Measurements from ENCODE around the gene CA6.
"Not testable (repeated sequence)": the region's sequence is repeated elsewhere in the genome, so short reads cannot be mapped to it uniquely, and the experiment has no call there.

Gene CA6

DNA sequence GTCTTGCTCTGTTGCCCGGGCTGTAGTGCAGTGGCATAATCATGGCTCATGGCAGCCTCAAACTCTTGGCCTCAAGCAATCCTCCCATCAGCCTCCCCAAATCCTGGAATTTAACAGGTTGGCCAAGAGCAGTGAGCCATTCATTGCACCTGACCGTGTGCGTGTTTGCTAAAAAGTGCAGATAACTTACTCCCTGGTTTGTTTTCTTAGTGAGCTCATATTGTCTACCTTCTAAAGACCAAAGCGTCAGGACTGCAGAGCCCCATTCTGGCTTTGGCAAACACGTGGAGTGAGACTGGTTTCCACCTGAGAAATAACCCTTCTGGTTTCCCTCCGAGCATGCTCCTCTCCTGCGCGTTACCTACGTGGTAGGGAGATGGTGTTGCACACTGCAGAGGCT is 32.2 kb upstream of the CA6 start:
- Histone ChIP-seq H4K20me1 (ENCODE audit: insufficient read depth) (no peaks in the 10 kb centered on the region), H2AFZ (ENCODE audit: low read depth) (no peak overlapping the region), H3K9ac (no peak overlapping the region), H3K27me3 (ENCODE audit: insufficient read depth, low read depth) (no peaks in the 10 kb centered on the region), H3K27ac (no peak overlapping the region), H3K36me3 (ENCODE audit: insufficient read depth) (no peaks in the 10 kb centered on the region), H3K4me1 (ENCODE audit: low read depth, poor library complexity, severe bottlenecking) (no peaks in the 10 kb centered on the region), H3K79me2 (ENCODE audit: insufficient read depth, low read depth) (no peaks in the 10 kb centered on the region), H3K4me2 (no peak overlapping the region), H3K4me3 (IDR thresholded peaks at IDR 0.05; ENCODE audit: insufficient read depth, low read depth, low read length) (no peak overlapping the region)
- TF ChIP-seq, protein P1, sequence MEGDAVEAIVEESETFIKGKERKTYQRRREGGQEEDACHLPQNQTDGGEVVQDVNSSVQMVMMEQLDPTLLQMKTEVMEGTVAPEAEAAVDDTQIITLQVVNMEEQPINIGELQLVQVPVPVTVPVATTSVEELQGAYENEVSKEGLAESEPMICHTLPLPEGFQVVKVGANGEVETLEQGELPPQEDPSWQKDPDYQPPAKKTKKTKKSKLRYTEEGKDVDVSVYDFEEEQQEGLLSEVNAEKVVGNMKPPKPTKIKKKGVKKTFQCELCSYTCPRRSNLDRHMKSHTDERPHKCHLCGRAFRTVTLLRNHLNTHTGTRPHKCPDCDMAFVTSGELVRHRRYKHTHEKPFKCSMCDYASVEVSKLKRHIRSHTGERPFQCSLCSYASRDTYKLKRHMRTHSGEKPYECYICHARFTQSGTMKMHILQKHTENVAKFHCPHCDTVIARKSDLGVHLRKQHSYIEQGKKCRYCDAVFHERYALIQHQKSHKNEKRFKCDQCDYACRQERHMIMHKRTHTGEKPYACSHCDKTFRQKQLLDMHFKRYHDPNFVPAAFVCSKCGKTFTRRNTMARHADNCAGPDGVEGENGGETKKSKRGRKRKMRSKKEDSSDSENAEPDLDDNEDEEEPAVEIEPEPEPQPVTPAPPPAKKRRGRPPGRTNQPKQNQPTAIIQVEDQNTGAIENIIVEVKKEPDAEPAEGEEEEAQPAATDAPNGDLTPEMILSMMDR (conservative IDR thresholded peaks at IDR 0.05; ENCODE audit: low read depth, low read length), result no peak

- no peak overlapping the region for H3K4me2 ChIP-seq
- no peak overlapping the region for H3K9ac ChIP-seq
- TF ChIP-seq, protein P1 (conservative IDR thresholded peaks at IDR 0.05; ENCODE audit: low read depth, low read length), result no peak
- H3K27ac ChIP-seq, result no peak overlapping the region
- H2AFZ ChIP-seq (ENCODE audit: low read depth), result no peak overlapping the region
- H4K20me1 ChIP-seq (ENCODE audit: insufficient read depth), result no peaks in the 10 kb centered on the region
- H3K4me3 ChIP-seq (IDR thresholded peaks at IDR 0.05; ENCODE audit: insufficient read depth, low read depth, low read length), result no peak overlapping the region
- no peaks in the 10 kb centered on the region for H3K36me3 ChIP-seq (ENCODE audit: insufficient read depth)
- H3K27me3 ChIP-seq (ENCODE audit: insufficient read depth, low read depth), result no peaks in the 10 kb centered on the region
- H3K79me2 ChIP-seq (ENCODE audit: insufficient read depth, low read depth), result no peaks in the 10 kb centered on the region
- no peaks in the 10 kb centered on the region for H3K4me1 ChIP-seq (ENCODE audit: low read depth, poor library complexity, severe bottlenecking)
Measured at GRCh38 chr1:8914466-8914865, 31.2 kb upstream of the CA6 start.

DNA sequence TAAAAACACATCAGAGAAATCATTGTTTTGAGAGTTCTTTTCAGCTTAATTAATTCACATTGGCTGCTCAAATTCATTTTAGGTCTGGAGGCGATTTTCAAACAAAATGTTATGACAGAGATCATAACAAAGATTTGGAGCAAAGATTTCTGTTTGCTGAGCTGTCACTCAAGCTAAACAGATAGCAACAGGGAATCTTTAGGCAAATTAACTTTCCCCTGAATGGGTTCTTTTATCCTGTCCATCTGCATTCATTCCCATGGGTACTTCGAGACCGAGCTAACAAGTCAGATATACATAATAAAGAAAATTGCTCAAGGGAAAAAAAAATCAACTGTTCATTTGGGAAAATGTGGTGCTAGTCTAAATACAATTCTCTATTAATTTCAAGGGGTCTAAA is 30.2 kb upstream of the CA6 start:
- H2AFZ ChIP-seq (ENCODE audit: low read depth), result no peak overlapping the region
- H3K9ac ChIP-seq, result no peak overlapping the region
- H3K4me3 ChIP-seq (IDR thresholded peaks at IDR 0.05; ENCODE audit: insufficient read depth, low read depth, low read length), result no peak overlapping the region
- no peak overlapping the region for H3K4me2 ChIP-seq
- H3K27ac ChIP-seq, result no peak overlapping the region
- no peaks in the 10 kb centered on the region for H3K79me2 ChIP-seq (ENCODE audit: insufficient read depth, low read depth)
- H3K27me3 ChIP-seq (ENCODE audit: insufficient read depth, low read depth), result no peaks in the 10 kb centered on the region
- no peaks in the 10 kb centered on the region for H3K36me3 ChIP-seq (ENCODE audit: insufficient read depth)
- no peaks in the 10 kb centered on the region for H4K20me1 ChIP-seq (ENCODE audit: insufficient read depth)
- no peaks in the 10 kb centered on the region for H3K4me1 ChIP-seq (ENCODE audit: low read depth, poor library complexity, severe bottlenecking)
- TF ChIP-seq, protein P1 (conservative IDR thresholded peaks at IDR 0.05; ENCODE audit: low read depth, low read length), result no peak

DNA sequence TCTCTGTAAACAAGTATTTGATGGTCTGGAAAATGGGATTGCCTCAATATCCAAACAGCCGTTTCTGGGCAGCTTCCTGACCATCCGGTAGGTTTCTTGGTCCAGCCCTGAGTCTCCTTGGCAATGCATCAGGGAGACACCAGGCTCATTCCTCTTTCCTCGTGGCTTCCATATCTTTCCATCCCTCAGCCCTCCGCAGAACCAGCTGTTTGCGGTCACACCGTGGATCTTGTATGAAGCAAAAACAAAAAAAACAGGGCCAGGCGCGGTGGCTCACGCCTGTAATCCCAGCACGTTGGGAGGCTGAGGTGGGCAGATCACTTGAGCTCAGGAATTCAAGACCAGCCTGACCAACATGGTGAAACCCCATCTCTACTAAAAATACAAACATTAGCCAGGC is 28.1 kb upstream of the CA6 start:
- not testable (repeated sequence) for H4K20me1 ChIP-seq (ENCODE audit: insufficient read depth); H3K4me1 ChIP-seq (ENCODE audit: low read depth, poor library complexity, severe bottlenecking); H3K9ac ChIP-seq; H3K4me3 ChIP-seq (IDR thresholded peaks at IDR 0.05; ENCODE audit: insufficient read depth, low read depth, low read length); H3K4me2 ChIP-seq; H3K36me3 ChIP-seq (ENCODE audit: insufficient read depth); H3K27ac ChIP-seq; H3K27me3 ChIP-seq (ENCODE audit: insufficient read depth, low read depth); H3K79me2 ChIP-seq (ENCODE audit: insufficient read depth, low read depth)
- H2AFZ ChIP-seq (ENCODE audit: low read depth), result peak overlapping the region; percentile 24; the same call in 1 of the 2 replicates

- Histone ChIP-seq H3K79me2 (ENCODE audit: insufficient read depth, low read depth) (no peaks in the 10 kb centered on the region), H2AFZ (ENCODE audit: low read depth) (no peak overlapping the region), H3K4me1 (ENCODE audit: low read depth, poor library complexity, severe bottlenecking) (no peaks in the 10 kb centered on the region), H3K27ac (no peak overlapping the region), H4K20me1 (ENCODE audit: insufficient read depth) (no peaks in the 10 kb centered on the region), H3K36me3 (ENCODE audit: insufficient read depth) (no peaks in the 10 kb centered on the region), H3K27me3 (ENCODE audit: insufficient read depth, low read depth) (no peaks in the 10 kb centered on the region; the same call in 1 of the 2 replicates), H3K9ac (no peak overlapping the region), H3K4me3 (IDR thresholded peaks at IDR 0.05; ENCODE audit: insufficient read depth, low read depth, low read length) (no peak overlapping the region), H3K4me2 (no peak overlapping the region)
- TF ChIP-seq, protein P1 (conservative IDR thresholded peaks at IDR 0.05; ENCODE audit: low read depth, low read length), result no peak
Measured at GRCh38 chr1:8922962-8923361, 22.7 kb upstream of the CA6 start.

Measured in KMS-11 (cell line).